SK-N-MC (cell line): ENCODE results near the gene RALGPS1.

Experiments
- DNase-seq: peaks from one replicate; pipeline ENCODE4 v3.0.0-alpha.2; 2011; ENCODE audit warnings: low read depth, low spot score
- H3K27ac ChIP-seq: fragments of 200-600 bp; sonication (generic); 2 replicates; pipeline ENCODE4 v1.5.1; 2016; ENCODE audit warnings: mixed run types
- H3K36me3 ChIP-seq: fragments of 200-600 bp; sonication (generic); 2 replicates; pipeline ENCODE4 v1.6.1; 2017; ENCODE audit warnings: antibody characterized with exemption, low read length, mixed read lengths; ENCODE audit not compliant: insufficient read depth
- H3K4me3 ChIP-seq: fragments of 200-600 bp; sonication (generic); 2 replicates; pipeline ENCODE4 v1.5.1; 2016
- H3K9ac ChIP-seq: fragments of 200-600 bp; sonication (generic); 2 replicates; pipeline ENCODE4 v1.8.0; 2017; ENCODE audit warnings: mixed run types, mixed read lengths; ENCODE audit not compliant: insufficient read length
- H3K9me3 ChIP-seq: fragments of 200-600 bp; sonication (generic); 2 replicates; pipeline ENCODE4 v1.6.1; 2017; ENCODE audit warnings: low read depth, mild to moderate bottlenecking, antibody characterized with exemption, low read length, moderate library complexity, mixed read lengths
- EZH2 ChIP-seq: fragments of 200-600 bp; sonication (generic); IDR thresholded peaks from one replicate; pipeline ENCODE4 v1.6.1; 2017; ENCODE audit warnings: antibody characterized with exemption
- FOXP2 ChIP-seq: optimal IDR thresholded peaks from 2 replicates; pipeline ENCODE3; 2011; ENCODE audit warnings: mild to moderate bottlenecking, moderate library complexity; ENCODE audit not compliant: insufficient read depth; ENCODE audit errors: extremely low read length, control extremely low read depth
- POLR2AphosphoS5 ChIP-seq: IDR thresholded peaks from 2 replicates; pipeline ENCODE4 v1.6.1; 2012; ENCODE audit warnings: mild to moderate bottlenecking, low read depth, low read length, borderline replicate concordance

RALGPS1 gene

GRCh38 chr9:127050152-127050551 is 135.6 kb downstream of the RALGPS1 start:
- H3K36me3 ChIP-seq = no peaks in the 10 kb centered on the region
- no peak overlapping the region for H3K9ac ChIP-seq
- no peaks in the 10 kb centered on the region for H3K9me3 ChIP-seq
- TF ChIP-seq FOXP2 = no peak
- TF ChIP-seq EZH2 = no peak
- TF ChIP-seq POLR2AphosphoS5 = no peak
- DNase-seq = no peak
- H3K27ac ChIP-seq = no peak overlapping the region
- H3K4me3 ChIP-seq = no peak overlapping the region

- H3K36me3 ChIP-seq = no peaks in the 10 kb centered on the region
- H3K4me3 ChIP-seq = no peak overlapping the region
- H3K9ac ChIP-seq = no peak overlapping the region
- H3K9me3 ChIP-seq = no peaks in the 10 kb centered on the region
- no peak overlapping the region for H3K27ac ChIP-seq
- DNase-seq = no peak
- no peak for TF ChIP-seq POLR2AphosphoS5
These were observed 136.0 kb downstream of the RALGPS1 start for GRCh38 chr9:127050591-127051001.

- DNase-seq = no peak
- no peak overlapping the region for H3K27ac ChIP-seq
- H3K4me3 ChIP-seq = no peak overlapping the region
- H3K9me3 ChIP-seq = no peaks in the 10 kb centered on the region
- H3K9ac ChIP-seq = no peak overlapping the region
- H3K36me3 ChIP-seq = no peaks in the 10 kb centered on the region
- no peak for TF ChIP-seq FOXP2
- TF ChIP-seq EZH2 = no peak
- no peak for TF ChIP-seq POLR2AphosphoS5
These were observed 137.5 kb downstream of the RALGPS1 start for GRCh38 chr9:127051881-127052595.

GRCh38 chr9:127053057-127053821 is 138.7 kb downstream of the RALGPS1 start:
- Histone ChIP-seq H3K36me3 (no peaks in the 10 kb centered on the region), H3K4me3 (no peak overlapping the region), H3K9ac (no peak overlapping the region), H3K9me3 (no peaks in the 10 kb centered on the region), H3K27ac (no peak overlapping the region)
- DNase-seq = no peak
- TF ChIP-seq POLR2AphosphoS5 = no peak
- no peak for TF ChIP-seq FOXP2
- TF ChIP-seq EZH2 = no peak

- H3K4me3 ChIP-seq = no peak overlapping the region
- no peak for TF ChIP-seq POLR2AphosphoS5
- TF ChIP-seq EZH2 = no peak
- TF ChIP-seq FOXP2 = no peak
- DNase-seq = no peak
- no peak overlapping the region for H3K27ac ChIP-seq
- H3K36me3 ChIP-seq = no peaks in the 10 kb centered on the region
- no peak overlapping the region for H3K9ac ChIP-seq
- H3K9me3 ChIP-seq = no peaks in the 10 kb centered on the region
These were observed 139.4 kb downstream of the RALGPS1 start for GRCh38 chr9:127053960-127054359.

GRCh38 chr9:127055745-127056402 is 141.3 kb downstream of the RALGPS1 start:
- TF ChIP-seq POLR2AphosphoS5 (no peak), FOXP2 (no peak), EZH2 (no peak)
- Histone ChIP-seq H3K9me3 (no peaks in the 10 kb centered on the region), H3K4me3 (no peak overlapping the region), H3K27ac (no peak overlapping the region), H3K36me3 (no peaks in the 10 kb centered on the region), H3K9ac (no peak overlapping the region)
- no peak for DNase-seq

GRCh38 chr9:127056446-127056845 is 141.9 kb downstream of the RALGPS1 start:
- Histone ChIP-seq H3K4me3 (no peak overlapping the region), H3K9ac (no peak overlapping the region), H3K36me3 (no peaks in the 10 kb centered on the region), H3K9me3 (no peaks in the 10 kb centered on the region), H3K27ac (no peak overlapping the region)
- no peak for TF ChIP-seq POLR2AphosphoS5
- TF ChIP-seq FOXP2 = no peak
- no peak for TF ChIP-seq EZH2
- DNase-seq = no peak

- Histone ChIP-seq H3K36me3 (no peaks in the 10 kb centered on the region), H3K9me3 (no peaks in the 10 kb centered on the region), H3K9ac (no peak overlapping the region), H3K4me3 (no peak overlapping the region), H3K27ac (no peak overlapping the region)
- DNase-seq = no peak
- TF ChIP-seq FOXP2 = no peak
- no peak for TF ChIP-seq POLR2AphosphoS5
- no peak for TF ChIP-seq EZH2
These were observed 143.5 kb downstream of the RALGPS1 start for GRCh38 chr9:127058011-127058644.
